Mesendoderm (in vitro differentiated cells): ENCODE results near the gene RHOBTB3.

ENCODE experiments used
- DNase-seq: peaks from one replicate; pipeline ENCODE4 v3.0.0; 2013
- H2AK5ac ChIP-seq: 2 replicates; pipeline ENCODE4 v1.6.1; 2013; ENCODE audit warnings: low read length, inconsistent platforms
- H2BK120ac ChIP-seq: 2 replicates; pipeline ENCODE4 v1.6.1; 2013; ENCODE audit warnings: low read depth, mild to moderate bottlenecking, low read length, moderate library complexity, mixed read lengths
- H2BK15ac ChIP-seq: replicated peaks from 2 replicates; pipeline ENCODE4 v1.6.1; 2013; ENCODE audit warnings: low read depth, mild to moderate bottlenecking, moderate library complexity
- H2BK5ac ChIP-seq: 2 replicates; pipeline ENCODE4 v1.6.1; 2013; ENCODE audit warnings: low read length, inconsistent platforms
- H3K18ac ChIP-seq: 2 replicates; pipeline ENCODE4 v1.6.1; 2013; ENCODE audit warnings: mild to moderate bottlenecking, low read length, mixed read lengths
- H3K23ac ChIP-seq: one replicate; pipeline ENCODE4 v1.6.1; 2013; ENCODE audit warnings: low read length
- H3K27ac ChIP-seq: 2 replicates; pipeline ENCODE4 v1.5.1; 2013; ENCODE audit warnings: low read depth, mild to moderate bottlenecking, inconsistent platforms, low read length, moderate library complexity
- H3K27me3 ChIP-seq: 2 replicates; pipeline ENCODE4 v1.6.1; 2013; ENCODE audit warnings: low read length, control low read depth, mild to moderate bottlenecking, inconsistent platforms; ENCODE audit not compliant: insufficient read depth, poor library complexity
- H3K36me3 ChIP-seq: 2 replicates; pipeline ENCODE4 v1.6.1; 2013; ENCODE audit warnings: low read length, inconsistent platforms; ENCODE audit not compliant: control insufficient read depth, insufficient read depth
- H3K4ac ChIP-seq: one replicate; pipeline ENCODE4 v1.6.1; 2013; ENCODE audit warnings: low read depth, mild to moderate bottlenecking, low read length, moderate library complexity
- H3K4me1 ChIP-seq: 2 replicates; pipeline ENCODE4 v1.6.1; 2013; ENCODE audit warnings: low read depth, low read length, inconsistent platforms; ENCODE audit not compliant: control insufficient read depth
- H3K4me2 ChIP-seq: 2 replicates; pipeline ENCODE4 v1.6.1; 2013; ENCODE audit warnings: low read length
- H3K4me3 ChIP-seq: 2 replicates; pipeline ENCODE4 v1.5.1; 2013; ENCODE audit warnings: mild to moderate bottlenecking, low read length
- H3K56ac ChIP-seq: one replicate; pipeline ENCODE4 v1.6.1; 2013; ENCODE audit warnings: low read length
- H3K79me1 ChIP-seq: 2 replicates; pipeline ENCODE4 v1.6.1; 2013; ENCODE audit warnings: low read length, inconsistent platforms
- H3K79me2 ChIP-seq: 2 replicates; pipeline ENCODE4 v1.6.1; 2013; ENCODE audit warnings: mild to moderate bottlenecking, low read length; ENCODE audit not compliant: control insufficient read depth, insufficient read depth
- H3K9ac ChIP-seq: 2 replicates; pipeline ENCODE4 v1.6.1; 2013; ENCODE audit warnings: low read length, inconsistent platforms
- H4K5ac ChIP-seq: one replicate; pipeline ENCODE4 v1.6.1; 2013; ENCODE audit warnings: low read length
- H4K8ac ChIP-seq: one replicate; pipeline ENCODE4 v1.6.1; 2013; ENCODE audit warnings: low read depth, mild to moderate bottlenecking, control low read depth, low read length, moderate library complexity
- WGBS: extraction: QIAGEN DNeasy Blood & Tissue Kit; methylation state at CpG from one replicate; pipeline ENCODE4 v1.1.7; 2013; ENCODE audit warnings: low lambda C conversion rate, missing lambda C conversion rate; ENCODE audit not compliant: insufficient coverage; ENCODE audit errors: extremely low coverage; 5-methylcytosine and 5-hydroxymethylcytosine counted together

The RHOBTB3 gene

GRCh38 chr5:95845391-95845790 is 114.3 kb downstream of the RHOBTB3 start:
- Histone ChIP-seq H3K56ac (no peak overlapping the region), H3K4me1 (no peaks in the 10 kb centered on the region), H4K5ac (no peak overlapping the region), H3K27ac (no peak overlapping the region), H2BK5ac (no peak overlapping the region), H3K4me2 (no peak overlapping the region), H3K36me3 (no peaks in the 10 kb centered on the region), H3K23ac (no peak overlapping the region), H3K79me2 (no peaks in the 10 kb centered on the region), H3K18ac (no peak overlapping the region), H3K27me3 (no peaks in the 10 kb centered on the region), H4K8ac (no peak overlapping the region), H2BK120ac (no peak overlapping the region), H2AK5ac (no peak overlapping the region), H3K4me3 (no peak overlapping the region), H3K9ac (no peak overlapping the region), H3K4ac (no peak overlapping the region), H3K79me1 (no peaks in the 10 kb centered on the region), H2BK15ac (no peak overlapping the region)
- WGBS: no CpG with 5 or more reads among the region's 3 CpGs
- DNase-seq: peak; percentile 74
